ENCODE data around the gene TTLL13.
A peak's percentile ranks its signal among the peaks of the same experiment; 100 is the strongest.
"Not testable (repeated sequence)": the region's sequence is repeated elsewhere in the genome, so short reads cannot be mapped to it uniquely, and the experiment has no call there.

TTLL13 gene

GRCh38 chr15:90240856-90241255 lies 8.5 kb upstream of the TTLL13 start:
- no peak for DNase-seq

- DNase-seq, result no peak
These were observed 7.8 kb upstream of the TTLL13 start for GRCh38 chr15:90241343-90242192.

- no peak for DNase-seq
These were observed 5.3 kb upstream of the TTLL13 start for GRCh38 chr15:90243943-90244639.

- DNase-seq, result peak; percentile 35
These were observed 560 bp upstream of the TTLL13 start for GRCh38 chr15:90248789-90249202.

- no peak for DNase-seq
These were observed 8.4 kb downstream of the TTLL13 start for GRCh38 chr15:90257776-90258175.

GRCh38 chr15:90259524-90259923 lies 10.2 kb downstream of the TTLL13 start:
- DNase-seq, result no peak

GRCh38 chr15:90260731-90261130 lies 11.4 kb downstream of the TTLL13 start:
- DNase-seq, result not testable (repeated sequence)

- DNase-seq, result no peak
These were observed 12.5 kb downstream of the TTLL13 start for GRCh38 chr15:90261811-90262210.

- no peak for DNase-seq
These were observed 13.1 kb downstream of the TTLL13 start for GRCh38 chr15:90262426-90262825.

- DNase-seq, result peak; percentile 40
These were observed 15.3 kb downstream of the TTLL13 start for GRCh38 chr15:90264671-90265070.

- DNase-seq, result peak; percentile 95
These were observed 16.1 kb downstream of the TTLL13 start, which contains the start of gene NGRN for GRCh38 chr15:90265271-90266060. TSS of gene NGRN (plus strand) at chr15:90265672. CDS start at chr15:90265713, 41 bp downstream.

GRCh38 chr15:90266061-90266431 lies 16.7 kb downstream of the TTLL13 start:
- DNase-seq, result peak; percentile 49

- peak; percentile 38 for DNase-seq
These were observed 17.1 kb downstream of the TTLL13 start for GRCh38 chr15:90266485-90266884.

GRCh38 chr15:90268415-90268814 lies 19.1 kb downstream of the TTLL13 start:
- no peak for DNase-seq

- no peak for DNase-seq
These were observed 21.3 kb downstream of the TTLL13 start for GRCh38 chr15:90270502-90271150.

GRCh38 chr15:90271459-90272166 lies 22.3 kb downstream of the TTLL13 start:
- no peak for DNase-seq

GRCh38 chr15:90278467-90278866 lies 29.1 kb downstream of the TTLL13 start:
- DNase-seq, result not testable (repeated sequence)

- not testable (repeated sequence) for DNase-seq
These were observed 31.4 kb downstream of the TTLL13 start for GRCh38 chr15:90280743-90281142.

- DNase-seq, result not testable (repeated sequence)
These were observed 32.3 kb downstream of the TTLL13 start for GRCh38 chr15:90281637-90282036.

GRCh38 chr15:90286678-90287077 lies 37.3 kb downstream of the TTLL13 start:
- peak; percentile 60 for DNase-seq

GRCh38 chr15:90287101-90287500 lies 37.7 kb downstream of the TTLL13 start:
- DNase-seq, result no peak

GRCh38 chr15:90287946-90288345 lies 38.6 kb downstream of the TTLL13 start:
- no peak for DNase-seq

All from NCI-H82 (cell line).